Measurements from ENCODE around the gene OXER1.
"Not testable (repeated sequence)": the region's sequence is repeated elsewhere in the genome, so short reads cannot be mapped to it uniquely, and the experiment has no call there.

Gene OXER1

DNA sequence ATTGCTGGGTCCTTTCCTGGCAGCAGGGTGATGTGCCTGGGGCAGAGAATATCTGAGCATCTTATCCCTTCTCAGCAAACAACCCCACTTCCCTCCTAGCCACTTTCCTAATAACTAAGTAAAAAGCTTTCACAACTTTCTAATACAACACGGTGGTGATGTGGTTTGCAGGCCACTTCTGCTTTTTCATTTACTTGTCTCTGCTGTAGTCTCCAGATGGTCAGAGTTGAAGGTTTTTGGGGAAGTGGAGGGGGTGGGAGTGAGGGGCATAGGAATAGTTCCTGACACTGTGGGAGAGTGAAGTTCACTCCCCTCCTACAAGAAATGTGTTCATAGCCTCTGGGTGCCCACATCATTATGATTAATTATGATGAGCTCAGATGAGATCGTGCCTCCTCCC, 11.6 kb downstream of the OXER1 start:
- peak; percentile 42 for DNase-seq (ENCODE audit: low spot score)

DNA sequence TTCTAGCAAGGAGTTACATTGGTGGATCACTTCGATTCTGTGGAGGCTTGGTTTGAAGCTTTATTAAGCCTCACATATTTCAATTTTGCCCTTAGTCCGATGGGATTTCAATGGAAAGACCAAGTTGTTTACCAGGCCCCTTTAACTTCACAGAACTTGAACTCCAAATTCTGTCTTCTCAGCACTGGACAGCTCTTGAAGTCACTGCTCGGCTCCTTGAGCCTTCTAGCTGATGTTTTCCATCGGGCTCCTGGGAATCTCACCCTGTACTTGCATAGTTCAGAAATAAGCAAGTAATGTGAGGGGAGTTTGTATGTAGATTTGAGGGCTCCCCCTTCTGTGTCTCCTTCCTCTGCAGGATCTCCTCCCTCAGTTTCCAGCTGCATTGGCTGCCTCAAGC, 15.1 kb downstream of the OXER1 start:
- no peak for DNase-seq (ENCODE audit: low spot score)

DNA sequence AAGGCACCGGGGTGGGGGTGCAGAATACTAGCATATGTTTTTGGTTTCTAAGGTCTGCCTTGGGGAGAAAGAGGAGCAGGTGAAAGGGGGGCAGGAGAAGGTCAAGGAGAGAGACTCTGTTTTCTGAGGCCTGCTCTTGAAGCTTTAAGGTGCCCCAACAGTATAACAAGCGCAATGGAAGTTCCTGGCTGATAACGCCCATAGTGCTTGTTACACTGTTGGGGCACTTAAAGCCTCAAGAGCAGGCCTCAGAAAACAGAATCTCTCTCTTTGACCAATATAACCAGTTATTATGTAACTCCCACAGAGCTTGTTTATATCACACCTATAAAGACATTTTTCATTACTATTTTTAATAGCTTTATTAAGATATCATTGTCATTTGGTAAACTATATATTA, 16.5 kb downstream of the OXER1 start:
- no peak for DNase-seq (ENCODE audit: low spot score)

DNA sequence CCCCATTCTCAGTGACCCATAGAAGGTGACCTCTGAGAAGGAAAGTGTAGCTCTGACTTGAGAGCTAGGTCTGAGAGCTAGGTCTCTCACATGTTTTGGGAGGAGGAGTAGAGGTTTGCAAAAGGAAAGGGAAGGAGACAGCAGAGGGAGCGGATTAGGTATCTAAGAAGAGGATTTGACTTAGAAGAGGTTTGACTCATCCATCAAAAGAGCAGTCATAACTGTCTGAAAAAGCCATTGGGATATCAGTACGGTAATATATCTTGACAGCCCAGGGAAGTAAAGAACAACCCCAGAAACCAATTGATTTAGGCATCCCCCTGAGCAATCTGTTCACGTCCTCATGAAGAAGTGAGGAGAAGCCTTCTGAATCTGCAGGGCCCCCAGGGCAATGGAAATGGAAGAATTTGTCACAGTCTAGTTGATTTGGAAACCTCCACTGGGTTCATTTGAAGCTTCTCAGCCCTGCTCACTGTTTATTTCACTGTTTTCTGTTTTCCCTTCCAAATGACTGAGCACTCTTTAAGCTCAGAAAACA, 19.3 kb downstream of the OXER1 start:
- DNase-seq (ENCODE audit: low spot score): no peak

DNA sequence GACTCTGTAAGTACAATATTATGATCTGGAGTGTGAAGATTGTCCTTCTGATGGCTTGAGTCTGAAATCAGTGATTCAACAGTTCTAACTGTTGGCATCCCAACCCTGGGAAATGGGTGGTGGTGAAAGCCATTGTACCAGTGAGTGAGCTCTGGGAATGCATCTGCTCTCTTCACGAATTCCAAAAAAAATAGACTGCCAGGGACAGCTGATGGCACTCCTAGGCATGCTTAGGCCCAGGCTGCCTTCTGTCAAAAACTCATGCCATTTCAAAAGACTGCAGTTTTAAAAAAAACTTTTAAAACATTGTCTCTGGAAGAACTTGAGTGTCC, 20.3 kb downstream of the OXER1 start:
- DNase-seq (ENCODE audit: low spot score): no peak

GRCh38 chr2:42742740-42743658, 20.9 kb downstream of the OXER1 start:
- no peak for DNase-seq (ENCODE audit: low spot score)

- DNase-seq (ENCODE audit: low spot score): no peak
These were observed 22.8 kb downstream of the OXER1 start for GRCh38 chr2:42741140-42741539.

- DNase-seq (ENCODE audit: low spot score): no peak
These were observed 27.2 kb downstream of the OXER1 start for GRCh38 chr2:42736598-42737322.

DNA sequence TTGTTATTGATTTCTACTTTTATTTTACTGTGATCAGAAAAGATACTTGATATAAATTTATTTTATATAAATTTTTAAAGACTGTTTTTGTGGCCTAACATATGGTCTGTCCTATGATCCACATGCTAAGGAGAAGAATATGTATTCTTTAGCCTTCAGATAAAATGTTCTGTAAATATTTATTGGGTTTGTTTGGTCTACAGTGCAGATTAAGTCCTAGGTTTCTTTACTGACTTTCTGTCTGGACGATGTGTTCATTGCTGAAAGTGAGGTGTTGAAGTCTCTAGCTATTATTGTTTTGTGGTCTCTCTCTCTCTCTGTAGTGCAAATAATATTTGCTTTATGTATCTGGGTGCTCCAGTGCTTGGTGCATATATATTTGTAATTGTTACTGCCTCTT, 30.1 kb downstream of the OXER1 start:
- no peak for DNase-seq (ENCODE audit: low spot score)

DNA sequence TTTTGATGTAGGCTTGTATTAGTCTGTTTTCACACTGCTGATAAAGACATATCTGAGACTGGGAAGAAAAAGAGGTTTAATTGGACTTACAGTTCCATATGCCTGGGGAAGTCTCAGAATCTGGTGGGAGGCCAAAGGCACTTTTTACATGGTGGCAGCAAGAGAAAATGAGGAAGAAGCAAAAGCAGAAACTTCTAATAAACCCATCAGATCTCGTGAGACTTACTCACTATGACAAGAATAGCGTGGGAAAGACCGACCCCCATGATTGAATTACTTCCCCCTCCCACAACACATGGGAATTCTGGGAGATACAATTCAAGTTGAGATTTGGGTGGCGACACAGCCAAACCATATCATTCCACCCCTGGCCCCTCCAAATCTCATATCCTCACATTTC, 32.6 kb downstream of the OXER1 start:
- not testable (repeated sequence) for DNase-seq (ENCODE audit: low spot score)

DNA sequence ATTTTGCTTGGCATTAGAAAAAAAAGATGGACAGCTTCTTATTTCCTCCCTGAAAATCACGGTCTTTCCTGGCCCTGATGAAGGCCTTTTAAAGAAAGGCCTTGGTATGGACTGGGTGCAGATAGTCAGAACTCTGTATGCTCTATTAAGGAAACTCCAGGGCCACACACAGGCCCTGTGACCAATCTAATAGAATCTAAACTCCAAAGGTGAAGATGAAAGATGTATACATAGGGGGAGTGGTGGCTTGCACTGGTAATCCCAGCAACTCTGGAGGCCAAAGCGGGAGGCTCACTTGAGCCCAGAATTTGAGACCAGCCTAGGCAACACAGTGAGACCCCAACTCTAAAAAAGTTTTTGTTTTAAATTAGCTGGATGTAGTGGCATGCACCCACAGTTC, 37.3 kb downstream of the OXER1 start:
- DNase-seq (ENCODE audit: low spot score): no peak

DNA sequence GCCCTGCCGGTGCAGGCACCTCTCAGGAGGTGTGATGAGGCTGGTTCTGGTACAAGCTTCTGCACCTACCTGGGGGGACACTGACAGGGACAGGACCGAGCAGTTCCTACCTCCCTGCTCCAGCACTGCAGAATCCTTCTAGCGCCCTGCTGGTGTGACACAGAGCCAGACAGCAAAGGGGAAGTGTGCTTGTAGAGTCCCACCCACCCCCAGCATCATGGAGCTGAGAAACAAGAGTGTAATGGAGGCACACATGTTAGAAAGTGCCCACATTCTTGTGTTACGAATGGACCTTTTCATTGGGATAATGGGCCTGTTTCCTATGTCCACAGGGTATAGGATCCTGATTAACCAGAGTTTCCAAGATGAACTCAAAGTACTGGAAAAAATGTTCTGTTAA, 38.3 kb downstream of the OXER1 start:
- no peak for DNase-seq (ENCODE audit: low spot score)

DNA sequence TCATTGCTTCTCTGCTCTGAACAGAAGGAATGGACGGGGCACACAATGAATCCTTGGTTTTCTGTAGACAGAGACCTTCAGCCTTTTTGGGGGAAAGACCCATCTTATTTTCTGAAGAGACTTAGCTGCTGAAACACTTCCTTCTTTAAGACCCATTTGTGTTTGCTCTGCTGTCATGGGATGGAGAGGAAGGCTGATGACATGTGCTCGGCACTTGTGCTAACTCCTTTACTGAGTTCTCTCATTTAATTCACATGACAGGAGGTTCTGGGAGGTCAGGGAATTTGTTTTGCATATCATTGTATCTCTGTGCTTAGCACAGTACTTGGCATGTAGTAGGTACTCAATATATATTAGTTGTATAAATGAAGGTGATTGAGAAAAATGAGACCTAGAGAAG, 39.0 kb downstream of the OXER1 start:
- DNase-seq (ENCODE audit: low spot score): no peak

- DNase-seq (ENCODE audit: low spot score): no peak
These were observed 40.5 kb downstream of the OXER1 start for GRCh38 chr2:42723465-42723864.

DNA sequence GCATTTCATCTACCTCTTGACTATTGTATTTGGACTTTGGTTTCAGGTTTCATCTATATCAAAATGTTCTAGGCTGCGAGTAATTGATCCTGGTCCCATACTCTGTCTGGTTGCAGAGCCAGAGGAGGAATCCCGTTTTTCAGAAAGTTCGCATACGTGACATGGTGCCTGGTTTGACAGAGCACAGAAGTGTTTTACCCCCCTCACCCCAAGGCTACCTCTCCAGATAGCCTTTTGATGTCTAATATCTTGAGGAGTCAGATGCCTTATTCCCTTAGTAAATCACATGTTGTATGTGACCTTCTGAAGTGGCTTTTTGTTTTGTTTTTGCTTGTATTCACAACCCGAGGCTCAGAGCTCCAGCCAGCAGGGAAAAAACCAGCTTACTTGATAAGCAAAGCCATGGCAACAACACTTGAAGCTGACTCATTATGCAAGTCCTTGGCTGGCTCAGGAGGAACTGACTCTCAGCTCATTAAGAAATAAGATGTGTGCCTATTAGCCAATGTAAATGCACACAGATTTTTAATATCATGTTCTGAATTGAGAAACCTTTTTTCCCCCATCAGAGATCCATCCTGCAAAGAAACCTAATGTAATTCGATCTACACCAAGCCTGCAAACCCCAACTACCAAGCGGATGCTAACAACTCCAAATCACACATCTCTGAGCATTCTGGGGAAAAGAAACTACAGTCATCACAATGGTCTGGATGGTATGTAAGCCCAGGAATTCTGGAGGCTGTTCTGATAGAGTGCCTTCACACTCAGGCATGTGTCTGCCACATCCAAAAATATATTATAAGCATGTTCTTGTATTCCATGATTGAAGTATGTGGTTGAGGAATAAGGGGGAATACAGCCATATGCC, 41.4 kb downstream of the OXER1 start:
- no peak for DNase-seq (ENCODE audit: low spot score)

- no peak for DNase-seq (ENCODE audit: low spot score)
These were observed 42.0 kb downstream of the OXER1 start for GRCh38 chr2:42721898-42722297.

DNA sequence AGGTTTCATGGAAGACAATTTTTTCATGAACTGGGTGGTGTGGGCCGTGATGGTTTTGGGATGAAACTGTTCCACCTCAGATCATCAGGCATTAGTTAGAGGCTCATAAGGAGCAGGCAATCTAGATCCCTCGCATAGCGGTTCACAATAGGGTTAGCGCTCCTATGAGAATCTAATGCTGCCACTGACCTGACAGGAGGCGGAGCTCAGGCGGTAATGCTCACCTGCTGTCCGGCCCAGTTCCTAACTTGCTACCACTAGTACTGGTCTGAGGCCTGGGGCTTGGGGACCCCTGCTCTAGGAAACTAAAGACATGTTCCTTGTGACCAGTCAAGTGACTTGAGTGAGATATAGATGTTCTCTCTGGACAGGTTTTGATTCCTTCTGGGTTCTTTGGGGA, 49.2 kb downstream of the OXER1 start:
- no peak for DNase-seq (ENCODE audit: low spot score)

- DNase-seq (ENCODE audit: low spot score): no peak
These were observed 50.0 kb downstream of the OXER1 start for GRCh38 chr2:42713920-42714319.

DNA sequence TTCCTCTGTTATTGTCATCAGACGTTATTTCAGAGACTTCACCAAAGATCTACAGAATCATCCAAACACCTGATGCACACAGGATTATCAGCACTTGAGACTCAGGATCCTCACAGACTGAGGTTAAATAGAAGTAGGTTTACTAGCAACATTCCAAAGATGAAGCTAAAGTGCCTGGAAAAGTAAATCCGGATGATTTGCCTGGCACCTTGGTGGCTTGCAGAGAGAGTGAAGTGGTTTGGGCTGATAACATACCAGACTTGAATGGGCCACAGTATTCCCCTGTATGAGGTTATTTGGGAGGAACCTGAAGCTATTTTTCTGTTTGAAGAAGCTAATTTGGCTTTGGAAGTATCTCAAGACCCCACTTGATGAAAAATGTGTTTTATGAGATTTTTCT, 51.0 kb downstream of the OXER1 start:
- DNase-seq (ENCODE audit: low spot score): no peak
